Activated CD8-positive, alpha-beta T cell treated with anti-CD3 and anti-CD28 coated beads for 36 hours (primary cell): ENCODE measurements around the gene TELO2. TPM values are rescaled to one million over a fixed set of nuclear protein-coding genes. Genes with fewer than 3 reads are reported as not detected.

Experiments used
- ATAC-seq: fragments of 200-7000 bp; cut with Tn5 transposase; one replicate; pipeline ENCODE4 v1.10.0; 2021; ENCODE audit warnings: mild to moderate bottlenecking, moderate library complexity
- CTCF ChIA-PET: fragments of 350-600 bp; sonication (Branson Sonifier 250); formaldehyde crosslinking; loops from one replicate; lab custom pipeline; 2021; ENCODE audit warnings: antibody characterized with exemption; lab: Charles Lee
- POLR2A ChIA-PET: fragments of 350-600 bp; sonication (Branson Sonifier 250); formaldehyde crosslinking; loops from one replicate; lab custom pipeline; 2021; ENCODE audit warnings: antibody characterized with exemption; lab: Charles Lee
- DNase-seq: peaks from one replicate; pipeline ENCODE4 v3.0.0-alpha.2; 2020
- H3K27ac Mint-ChIP-seq: one replicate; pipeline ENCODE4 v1.8.0; 2021; ENCODE audit warnings: mild to moderate bottlenecking, mixed read lengths
- H3K27me3 Mint-ChIP-seq: one replicate; pipeline ENCODE4 v1.8.0; 2021; ENCODE audit warnings: mixed read lengths
- H3K36me3 Mint-ChIP-seq: one replicate; pipeline ENCODE4 v1.8.0; 2021; ENCODE audit warnings: low read depth, mixed read lengths
- H3K4me1 Mint-ChIP-seq: one replicate; pipeline ENCODE4 v1.8.0; 2021; ENCODE audit warnings: low read depth, mixed read lengths
- H3K4me3 Mint-ChIP-seq: one replicate; pipeline ENCODE4 v1.8.0; 2021; ENCODE audit warnings: mild to moderate bottlenecking, moderate library complexity, mixed read lengths
- H3K9me3 Mint-ChIP-seq: one replicate; pipeline ENCODE4 v1.8.0; 2021; ENCODE audit warnings: mixed read lengths
- intact Hi-C: fragments of 100-400 bp; cut with micrococcal nuclease; formaldehyde crosslinking; loops from one replicate; pipeline ENCODE4 v1.10.0; 2022
- total RNA-seq, 2 experiments: library from RNA; stranded (reverse); gene quantifications; one replicate each; pipeline ENCODE4 v1.2.3, GENCODE V29; 2021
- TF ChIP-seq, protein P1 (sequence below): fragments of 200-600 bp; IDR thresholded peaks from one replicate; pipeline ENCODE4 v1.8.0; 2022; ENCODE audit warnings: antibody characterized with exemption, mild to moderate bottlenecking

TELO2 gene
- total RNA-seq, 2 experiments from 2014 or later: 59.1 to 62.1 TPM

- peaks cover 9% of the 10 kb centered on the region for H3K36me3 Mint-ChIP-seq
- ChIA-PET CTCF (no interaction called here), POLR2A (interaction anchor here (2.3 kb wide), 1 partner anchor 109 kb away, joined by 7 read pairs; no protein-coding TSS in a partner anchor)
- intact Hi-C loops: no loop called here
- ATAC-seq: no peak
- TF ChIP-seq, protein P1, sequence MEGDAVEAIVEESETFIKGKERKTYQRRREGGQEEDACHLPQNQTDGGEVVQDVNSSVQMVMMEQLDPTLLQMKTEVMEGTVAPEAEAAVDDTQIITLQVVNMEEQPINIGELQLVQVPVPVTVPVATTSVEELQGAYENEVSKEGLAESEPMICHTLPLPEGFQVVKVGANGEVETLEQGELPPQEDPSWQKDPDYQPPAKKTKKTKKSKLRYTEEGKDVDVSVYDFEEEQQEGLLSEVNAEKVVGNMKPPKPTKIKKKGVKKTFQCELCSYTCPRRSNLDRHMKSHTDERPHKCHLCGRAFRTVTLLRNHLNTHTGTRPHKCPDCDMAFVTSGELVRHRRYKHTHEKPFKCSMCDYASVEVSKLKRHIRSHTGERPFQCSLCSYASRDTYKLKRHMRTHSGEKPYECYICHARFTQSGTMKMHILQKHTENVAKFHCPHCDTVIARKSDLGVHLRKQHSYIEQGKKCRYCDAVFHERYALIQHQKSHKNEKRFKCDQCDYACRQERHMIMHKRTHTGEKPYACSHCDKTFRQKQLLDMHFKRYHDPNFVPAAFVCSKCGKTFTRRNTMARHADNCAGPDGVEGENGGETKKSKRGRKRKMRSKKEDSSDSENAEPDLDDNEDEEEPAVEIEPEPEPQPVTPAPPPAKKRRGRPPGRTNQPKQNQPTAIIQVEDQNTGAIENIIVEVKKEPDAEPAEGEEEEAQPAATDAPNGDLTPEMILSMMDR: no peak
- H3K4me3 Mint-ChIP-seq: no peak overlapping the region
- H3K9me3 Mint-ChIP-seq: no peaks in the 10 kb centered on the region
- H3K27me3 Mint-ChIP-seq: no peaks in the 10 kb centered on the region
- H3K4me1 Mint-ChIP-seq: peaks cover 21% of the 10 kb centered on the region
- DNase-seq: no peak
- no peak overlapping the region for H3K27ac Mint-ChIP-seq
Measured at GRCh38 chr16:1530349-1530882, 37.3 kb downstream of the TELO2 start.

GRCh38 chr16:1530883-1531637 is 37.9 kb downstream of the TELO2 start:
- Mint-ChIP-seq H3K27me3 (no peaks in the 10 kb centered on the region), H3K4me3 (no peak overlapping the region), H3K36me3 (peaks cover 14% of the 10 kb centered on the region), H3K9me3 (no peaks in the 10 kb centered on the region), H3K27ac (no peak overlapping the region), H3K4me1 (peaks cover 16% of the 10 kb centered on the region)
- TF ChIP-seq, protein P1: no peak
- CTCF ChIA-PET: no interaction called here
- POLR2A ChIA-PET: interaction anchor here (2.3 kb wide), 1 partner anchor 110 kb away, joined by 7 read pairs; no protein-coding TSS in a partner anchor
- ATAC-seq (no peak), DNase-seq (no peak)
- intact Hi-C loops: no loop called here

DNA sequence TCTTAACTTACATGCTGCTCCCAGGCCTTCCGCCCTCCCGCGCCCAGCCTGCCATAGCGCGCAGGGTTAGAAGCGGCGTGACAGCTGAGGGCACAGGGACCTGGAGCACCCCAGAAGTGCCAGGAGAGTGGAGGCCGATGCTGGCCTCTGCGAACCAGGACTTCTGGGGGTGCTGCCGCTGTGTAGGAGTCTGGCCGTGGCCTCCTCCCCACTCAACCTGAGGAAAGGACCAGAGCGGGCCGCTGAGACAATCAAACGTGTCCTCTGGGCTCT is 38.4 kb downstream of the TELO2 start:
- H3K4me3 Mint-ChIP-seq: no peak overlapping the region

GRCh38 chr16:1532081-1532760 is 39.1 kb downstream of the TELO2 start:
- peaks cover 26% of the 10 kb centered on the region for H3K36me3 Mint-ChIP-seq
- DNase-seq (no peak), ATAC-seq (no peak)
- H3K4me3 Mint-ChIP-seq: peak overlapping the region; percentile 99
- no peaks in the 10 kb centered on the region for H3K27me3 Mint-ChIP-seq
- CTCF ChIA-PET: no interaction called here
- TF ChIP-seq, protein P1: no peak
- H3K27ac Mint-ChIP-seq: no peak overlapping the region
- H3K4me1 Mint-ChIP-seq: peaks cover 16% of the 10 kb centered on the region
- intact Hi-C loops: no loop called here
- H3K9me3 Mint-ChIP-seq: no peaks in the 10 kb centered on the region
- POLR2A ChIA-PET: interaction anchor here (2.3 kb wide), 1 partner anchor 111 kb away, joined by 7 read pairs; no protein-coding TSS in a partner anchor

More for the DNA sequence above, 38.4 kb downstream of the TELO2 start:
- ChIA-PET POLR2A (interaction anchor here (2.3 kb wide), 1 partner anchor 110 kb away, joined by 7 read pairs; no protein-coding TSS in a partner anchor), CTCF (no interaction called here)
- H3K27ac Mint-ChIP-seq: no peak overlapping the region
- TF ChIP-seq, protein P1: no peak
- intact Hi-C loops: no loop called here
- ATAC-seq (no peak), DNase-seq (no peak)
- no peaks in the 10 kb centered on the region for H3K9me3 Mint-ChIP-seq
- peaks cover 16% of the 10 kb centered on the region for H3K4me1 Mint-ChIP-seq
- H3K36me3 Mint-ChIP-seq: peaks cover 20% of the 10 kb centered on the region
- no peaks in the 10 kb centered on the region for H3K27me3 Mint-ChIP-seq
